Epidermal melanocyte (primary cell): Measurements from ENCODE around the gene ZBED1.
A peak's percentile ranks its signal among the peaks of the same experiment; 100 is the strongest.
"Not testable (repeated sequence)": the region's sequence is repeated elsewhere in the genome, so short reads cannot be mapped to it uniquely, and the experiment has no call there.

Source experiments
- DNase-seq: peaks from one replicate; pipeline ENCODE4 v3.0.0; 2011; ENCODE audit warnings: low spot score; ENCODE audit not compliant: insufficient read length

The ZBED1 gene

GRCh38 chrX:2474963-2475726 is 25.6 kb downstream of the ZBED1 start:
- no peak for DNase-seq

- no peak for DNase-seq
Measured at GRCh38 chrX:2474280-2474962, 26.4 kb downstream of the ZBED1 start.

GRCh38 chrX:2473064-2473463 is 27.7 kb downstream of the ZBED1 start:
- DNase-seq, result not testable (repeated sequence)

- no peak for DNase-seq
Measured at GRCh38 chrX:2471641-2472040, 29.1 kb downstream of the ZBED1 start.

- DNase-seq, result not testable (repeated sequence)
Measured at GRCh38 chrX:2471126-2471525, 29.6 kb downstream of the ZBED1 start.

- DNase-seq, result not testable (repeated sequence)
Measured at GRCh38 chrX:2469852-2470251, 30.9 kb downstream of the ZBED1 start.

GRCh38 chrX:2469196-2469685 is 31.5 kb downstream of the ZBED1 start:
- no peak for DNase-seq

GRCh38 chrX:2468261-2469195 is 32.2 kb downstream of the ZBED1 start:
- DNase-seq, result no peak

GRCh38 chrX:2466876-2467656 is 33.7 kb downstream of the ZBED1 start:
- no peak for DNase-seq

- no peak for DNase-seq
Measured at GRCh38 chrX:2464677-2465166, 36.1 kb downstream of the ZBED1 start.

- DNase-seq, result no peak
Measured at GRCh38 chrX:2463973-2464676, 36.7 kb downstream of the ZBED1 start.

- DNase-seq, result not testable (repeated sequence)
Measured at GRCh38 chrX:2463481-2463880, 37.3 kb downstream of the ZBED1 start.

- peak; percentile 54 for DNase-seq
Measured at GRCh38 chrX:2462780-2463179, 38.0 kb downstream of the ZBED1 start.

- no peak for DNase-seq
Measured at GRCh38 chrX:2462074-2462473, 38.7 kb downstream of the ZBED1 start.

GRCh38 chrX:2461711-2462016 is 39.1 kb downstream of the ZBED1 start:
- no peak for DNase-seq

- DNase-seq, result not testable (repeated sequence)
Measured at GRCh38 chrX:2460821-2461710, 39.7 kb downstream of the ZBED1 start.

- not testable (repeated sequence) for DNase-seq
Measured at GRCh38 chrX:2460048-2460447, 40.7 kb downstream of the ZBED1 start.

- no peak for DNase-seq
Measured at GRCh38 chrX:2458309-2458708, 42.5 kb downstream of the ZBED1 start.
